Measurements from ENCODE around the gene PLA1A.

PLA1A gene

DNA sequence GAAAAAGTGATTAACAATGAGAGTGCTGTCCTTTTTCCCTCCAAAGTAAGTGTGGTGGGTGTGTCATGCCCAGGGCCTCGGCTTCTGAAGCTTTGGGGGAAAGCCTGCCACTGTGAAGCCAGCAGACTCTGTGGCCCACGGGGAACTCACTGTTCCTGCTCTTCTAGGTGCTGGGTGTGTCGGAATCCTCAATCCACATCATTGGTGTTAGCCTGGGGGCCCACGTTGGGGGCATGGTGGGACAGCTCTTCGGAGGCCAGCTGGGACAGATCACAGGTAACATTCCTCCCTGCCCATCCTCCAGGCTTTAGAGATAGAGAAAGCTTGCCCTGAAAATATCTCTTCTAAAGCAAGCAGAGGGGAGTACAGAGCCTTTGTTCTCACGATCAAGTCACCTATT lies 11.6 kb downstream of the PLA1A start:
- no peak for DNase-seq

DNA sequence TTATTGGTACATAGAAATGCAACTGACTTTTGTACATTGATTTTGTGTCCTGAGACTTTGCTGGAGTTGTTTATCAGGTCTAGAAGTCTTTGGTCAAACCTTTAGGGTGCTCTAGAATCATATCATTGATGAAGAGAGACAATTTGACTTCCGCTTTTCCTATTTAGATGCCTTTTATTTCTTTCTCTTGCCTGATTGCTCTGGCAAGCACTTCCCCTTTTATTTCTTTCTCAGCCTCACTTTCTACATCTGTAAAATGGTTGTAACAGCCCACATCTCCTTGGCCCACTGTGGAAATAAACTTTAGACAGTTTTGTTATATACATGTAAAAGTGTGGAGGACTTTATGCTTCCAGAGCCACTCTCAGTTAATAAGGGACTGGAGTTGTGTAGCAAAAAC lies 14.0 kb downstream of the PLA1A start:
- DNase-seq = no peak

DNA sequence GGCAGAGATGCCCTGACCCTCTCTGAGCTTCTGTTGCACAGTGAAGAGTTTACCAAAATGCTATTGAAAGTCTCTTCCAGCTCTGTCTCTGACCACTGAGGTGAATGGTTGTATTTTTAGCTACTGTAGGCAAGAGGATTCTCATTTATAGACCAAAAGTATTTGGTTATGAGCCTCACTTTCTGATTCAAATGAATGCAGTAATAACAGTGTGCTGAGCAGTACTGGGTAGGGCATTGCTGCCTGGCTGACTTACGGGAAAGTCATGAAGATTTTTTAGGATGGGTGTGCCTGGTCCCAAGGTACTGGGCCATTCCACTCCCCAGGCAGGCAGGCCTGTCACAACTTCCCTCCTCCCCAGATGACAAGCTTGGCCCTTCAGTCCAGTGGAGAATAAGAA lies 15.5 kb downstream of the PLA1A start:
- DNase-seq = no peak

DNA sequence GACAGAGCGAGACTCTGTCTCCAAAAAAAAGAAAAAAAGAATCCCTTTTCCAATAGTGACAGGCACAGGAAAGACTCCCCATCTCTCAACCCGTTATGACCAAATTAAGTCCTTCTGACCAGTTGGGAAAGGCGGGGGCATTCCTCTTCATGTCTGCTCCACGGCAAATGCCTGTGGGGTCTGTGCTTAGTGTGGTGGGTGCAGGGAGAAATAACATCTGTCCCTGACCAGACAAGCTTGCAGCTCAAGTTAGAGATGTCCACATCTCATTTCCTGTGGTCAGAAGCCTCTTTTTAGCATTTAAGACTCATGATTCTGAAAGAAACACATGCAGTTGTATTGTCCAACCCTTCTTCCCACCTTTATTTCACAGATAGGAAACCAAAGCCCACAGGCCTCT lies 16.2 kb downstream of the PLA1A start:
- DNase-seq = no peak

DNA sequence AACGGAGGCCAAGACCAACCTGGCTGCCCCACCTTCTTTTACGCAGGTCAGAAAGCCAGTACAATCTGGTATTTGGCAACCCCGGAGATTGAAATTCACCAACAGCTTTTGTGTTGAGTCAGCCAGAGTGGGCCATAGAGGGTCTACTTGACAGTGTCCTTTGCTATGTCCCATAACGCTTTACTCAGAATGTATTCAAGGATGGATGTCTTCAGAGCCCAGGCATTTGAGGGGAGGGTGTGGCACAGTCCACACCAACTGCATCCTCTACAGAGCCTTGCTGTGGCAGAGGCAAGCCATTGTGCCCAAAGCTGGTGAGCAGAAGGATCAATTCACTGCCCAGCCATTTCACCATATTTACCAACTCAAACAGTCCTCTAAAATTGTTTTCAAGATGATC lies 18.4 kb downstream of the PLA1A start:
- no peak for DNase-seq

DNA sequence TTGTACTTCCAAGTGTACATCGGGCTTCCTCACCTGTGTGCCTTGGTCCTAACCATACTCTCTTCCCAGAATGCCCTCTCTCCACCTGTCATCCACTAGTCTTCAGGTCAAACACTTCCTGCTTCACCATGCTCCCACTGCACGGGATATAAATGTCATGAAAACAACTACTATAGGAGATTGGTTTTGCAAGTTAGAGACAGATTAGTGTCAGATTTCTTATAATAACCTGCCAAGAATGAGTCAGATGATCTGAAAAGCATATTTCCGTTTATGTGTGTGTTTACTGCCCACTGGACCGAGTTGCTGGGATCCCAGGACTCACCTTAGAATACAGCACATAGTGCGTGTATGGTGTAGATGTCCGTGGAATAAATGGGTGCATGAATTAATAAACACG lies 21.4 kb downstream of the PLA1A start:
- DNase-seq = no peak

DNA sequence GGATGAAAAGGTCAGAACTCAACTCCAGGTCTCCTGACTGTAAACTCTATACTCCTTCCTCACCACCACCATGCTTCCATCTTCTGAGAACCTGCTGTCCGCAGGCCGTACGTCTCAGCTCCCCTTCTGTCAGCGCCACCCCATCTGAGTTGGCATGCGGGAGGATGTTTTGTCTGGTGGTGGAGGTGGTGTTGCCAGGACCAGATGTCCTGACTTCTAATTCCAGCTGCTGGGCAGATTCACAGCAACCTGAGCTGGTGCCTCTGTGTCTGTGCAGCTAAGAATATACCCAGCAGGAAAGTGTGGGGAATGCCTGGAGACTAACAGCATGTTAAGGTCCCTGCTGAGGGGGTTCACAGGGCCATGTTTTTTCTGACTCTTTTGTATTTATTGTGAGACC lies 23.2 kb downstream of the PLA1A start:
- DNase-seq = no peak

DNA sequence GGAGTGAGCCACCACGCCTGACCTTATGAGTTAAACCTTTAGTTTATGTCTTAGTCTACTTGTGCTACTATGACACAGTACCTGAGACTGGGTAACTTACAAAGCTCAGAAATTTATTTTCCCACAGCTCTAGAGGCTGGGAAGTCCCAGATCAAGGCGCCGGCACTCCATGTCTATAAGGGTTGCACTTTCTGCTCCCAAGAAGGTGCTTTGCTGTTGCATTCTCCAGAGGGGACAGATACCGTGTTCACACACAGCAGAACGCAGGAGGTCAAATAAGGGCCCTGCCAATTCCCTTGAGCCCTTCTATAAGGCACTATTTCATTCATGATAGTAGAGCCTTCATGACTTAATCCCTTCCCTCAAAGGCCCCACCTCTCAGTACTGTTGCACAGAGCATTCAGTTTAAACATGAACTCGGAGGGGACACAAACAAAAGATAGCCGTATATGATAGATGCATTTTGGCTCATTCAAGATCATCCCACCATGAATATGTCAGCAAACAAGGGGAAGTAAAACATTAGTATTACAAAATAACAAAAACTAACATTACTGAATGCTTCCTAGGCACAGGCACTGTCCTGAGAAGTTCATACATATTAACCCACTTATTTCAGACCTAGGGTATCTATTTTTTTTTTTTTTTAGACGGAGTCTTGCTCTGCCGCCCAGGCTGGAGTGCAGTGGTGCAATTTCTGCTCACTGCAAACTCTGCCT lies 26.5 kb downstream of the PLA1A start:
- no peak for DNase-seq

DNA sequence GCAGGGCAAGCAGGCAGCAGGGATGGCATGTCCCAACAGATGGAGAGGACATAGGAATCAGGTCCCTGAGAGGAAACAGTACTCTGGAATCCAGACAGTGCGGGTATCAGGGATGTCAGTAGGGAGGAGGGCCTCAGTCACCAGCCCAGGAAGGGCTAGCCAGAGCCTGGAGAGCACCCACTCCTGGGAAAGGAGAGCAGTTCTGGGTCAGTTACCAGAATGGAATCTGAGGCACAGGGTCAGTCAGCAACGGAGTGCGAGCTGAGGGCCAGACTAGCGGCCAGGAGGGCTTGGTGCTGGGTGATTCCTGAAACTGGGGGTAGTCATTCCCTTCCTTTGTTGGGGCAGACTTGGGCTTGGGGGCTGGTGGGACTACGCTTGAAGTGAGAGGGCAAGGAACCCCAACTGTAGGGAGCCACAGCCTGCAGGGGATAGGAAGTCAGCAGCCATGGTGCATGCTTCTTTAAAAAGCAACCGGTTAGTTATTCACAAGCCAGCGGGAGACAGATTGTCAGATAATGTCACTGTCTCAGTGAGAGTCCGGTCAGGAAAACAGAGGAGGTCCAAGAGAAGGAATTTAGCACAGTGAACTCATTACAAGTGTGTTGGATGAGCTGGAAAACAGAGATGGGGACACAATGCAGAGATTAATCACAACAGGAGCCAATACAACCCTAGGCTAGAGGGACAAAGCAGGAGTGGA lies 27.9 kb downstream of the PLA1A start:
- no peak for DNase-seq

DNA sequence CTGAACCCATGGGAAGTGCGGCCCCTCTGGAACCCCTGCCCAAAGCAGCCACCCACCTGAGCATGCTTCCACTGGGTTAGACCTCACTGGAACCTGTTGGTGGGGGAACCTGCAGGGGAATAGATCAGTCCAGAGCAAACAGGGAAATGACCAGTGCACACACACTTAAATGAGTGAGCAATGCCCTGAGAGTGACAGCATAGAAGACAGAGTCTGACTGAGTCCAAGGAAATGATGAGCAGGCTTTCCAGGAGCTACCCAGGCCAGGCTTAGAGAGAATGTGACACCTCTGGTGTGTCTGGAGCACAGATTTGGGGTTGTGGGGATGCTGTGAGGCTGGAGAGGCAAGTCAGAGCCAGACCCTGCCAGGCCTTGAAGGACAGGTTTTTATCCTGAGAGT lies 28.5 kb downstream of the PLA1A start:
- no peak for DNase-seq

DNA sequence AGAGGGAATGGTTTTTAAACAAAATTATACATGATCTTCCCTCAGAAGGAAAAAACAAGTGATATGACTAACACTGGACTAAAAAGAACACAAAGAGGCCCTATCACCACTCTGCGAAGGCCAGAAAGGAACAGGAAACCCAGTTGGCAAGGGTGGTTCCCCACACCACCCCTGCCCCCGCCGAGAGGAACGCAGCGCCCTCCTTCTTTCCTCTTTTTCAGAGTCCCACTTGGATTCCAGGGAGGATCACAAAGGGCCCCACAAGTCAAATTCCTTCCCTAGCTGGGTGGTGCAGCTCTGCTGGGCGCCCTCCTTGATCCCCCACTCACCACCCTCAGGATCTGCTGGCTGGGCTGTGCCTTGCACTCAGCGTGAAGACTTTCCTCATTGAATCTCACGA lies 29.8 kb downstream of the PLA1A start:
- no peak for DNase-seq

DNA sequence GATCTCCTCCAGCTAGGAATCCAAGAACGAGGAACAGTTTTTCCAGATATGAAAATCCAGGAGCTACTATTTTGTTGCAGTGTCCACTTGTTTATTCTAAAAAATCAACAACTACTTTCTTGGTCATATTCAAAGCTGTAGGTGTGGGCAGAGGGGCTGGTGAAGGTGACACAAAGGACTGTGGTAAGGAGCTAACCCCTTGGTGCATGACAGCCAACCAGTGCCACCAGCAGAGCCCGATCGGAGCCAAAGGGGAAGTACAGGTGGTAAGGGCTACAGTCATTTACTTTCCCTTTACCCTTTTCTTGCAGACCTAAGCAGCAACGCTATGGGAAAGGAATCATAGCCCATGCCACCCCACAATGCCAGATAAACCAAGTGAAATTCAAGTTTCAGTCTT lies 30.7 kb downstream of the PLA1A start:
- no peak for DNase-seq

DNA sequence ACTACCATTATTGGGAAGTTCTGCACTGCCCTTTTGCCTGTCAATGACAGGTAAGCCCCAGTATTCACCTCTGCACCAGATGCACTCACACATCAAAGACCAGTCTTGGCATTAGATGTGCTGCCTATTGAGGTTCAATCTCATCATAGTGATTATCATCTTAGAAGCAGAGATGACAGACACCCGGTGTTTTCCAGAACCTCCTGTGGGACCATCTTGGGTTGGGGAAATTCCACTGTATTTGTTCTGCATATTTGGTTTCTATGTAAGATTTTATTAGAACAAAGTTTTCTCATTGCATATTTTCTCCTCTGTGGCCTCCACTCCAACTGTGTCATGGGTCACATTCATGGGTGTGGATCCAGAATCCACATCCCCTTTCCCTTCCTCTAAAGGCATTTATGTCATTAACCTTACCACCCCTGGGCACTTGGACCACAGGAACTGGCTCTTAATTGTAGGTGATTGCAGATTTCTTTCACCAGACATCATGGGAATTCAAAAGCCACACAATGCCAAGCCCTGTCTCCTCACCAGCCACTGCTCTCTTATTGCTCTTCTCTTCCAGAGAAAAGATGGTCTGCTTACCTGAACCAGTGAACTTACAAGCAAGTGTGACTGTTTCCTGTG lies 31.2 kb downstream of the PLA1A start:
- no peak for DNase-seq

DNA sequence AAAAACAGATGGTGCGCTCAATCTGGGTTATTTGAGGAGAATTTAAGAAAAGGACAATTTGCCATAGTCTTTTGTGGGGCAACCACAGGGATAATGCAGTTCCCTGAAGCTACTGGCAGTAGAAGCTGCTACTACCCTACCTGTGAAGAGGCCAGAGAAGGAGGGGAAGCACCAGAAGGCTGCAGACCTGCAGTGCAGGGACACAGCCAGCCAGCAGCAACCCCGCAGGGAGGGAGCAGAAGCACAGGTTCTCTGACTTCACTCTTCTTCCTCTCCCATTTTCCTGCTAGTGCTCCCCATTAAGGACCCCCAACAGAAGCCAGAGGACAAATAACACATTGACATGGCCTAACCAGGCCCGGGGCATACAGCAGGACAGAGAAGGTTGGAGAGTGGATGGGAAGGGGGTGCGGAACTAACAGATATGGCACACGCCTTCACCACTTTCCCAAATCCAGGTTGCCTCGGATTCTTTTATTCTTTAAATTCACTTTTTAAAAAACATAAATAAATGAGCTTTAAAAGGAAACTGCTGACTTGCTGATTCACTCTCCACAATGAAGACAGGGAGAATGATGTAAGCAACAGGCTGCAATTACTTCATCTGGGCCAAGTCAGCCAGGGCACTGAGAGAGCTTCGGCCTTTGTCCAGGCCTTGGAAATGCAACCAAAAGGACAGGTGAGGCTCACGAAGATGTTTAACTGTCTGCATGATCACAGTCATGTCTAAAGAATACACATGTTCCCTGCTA lies 32.6 kb downstream of the PLA1A start:
- DNase-seq = no peak

DNA sequence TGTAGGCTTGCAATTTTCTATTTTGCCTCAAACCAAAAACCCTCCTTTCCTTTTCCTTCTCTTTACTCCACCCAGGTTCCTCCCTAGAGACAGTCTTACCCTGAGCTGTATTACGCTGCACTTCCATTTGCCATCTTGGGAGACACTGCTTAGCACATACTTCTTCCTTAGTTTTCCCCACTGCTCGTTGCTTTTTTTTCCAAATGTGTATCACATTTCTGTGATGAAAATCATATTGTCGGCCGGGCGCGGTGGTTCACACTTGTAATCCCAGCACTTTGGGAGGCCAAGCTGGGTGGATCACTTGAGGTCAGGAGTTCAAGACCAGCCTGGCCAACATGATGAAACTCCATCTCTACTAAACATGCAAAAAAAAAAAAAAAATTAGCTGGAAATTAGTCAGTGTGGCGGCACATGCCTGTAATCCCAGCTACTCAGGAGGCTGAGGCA lies 33.2 kb downstream of the PLA1A start:
- no peak for DNase-seq

DNA sequence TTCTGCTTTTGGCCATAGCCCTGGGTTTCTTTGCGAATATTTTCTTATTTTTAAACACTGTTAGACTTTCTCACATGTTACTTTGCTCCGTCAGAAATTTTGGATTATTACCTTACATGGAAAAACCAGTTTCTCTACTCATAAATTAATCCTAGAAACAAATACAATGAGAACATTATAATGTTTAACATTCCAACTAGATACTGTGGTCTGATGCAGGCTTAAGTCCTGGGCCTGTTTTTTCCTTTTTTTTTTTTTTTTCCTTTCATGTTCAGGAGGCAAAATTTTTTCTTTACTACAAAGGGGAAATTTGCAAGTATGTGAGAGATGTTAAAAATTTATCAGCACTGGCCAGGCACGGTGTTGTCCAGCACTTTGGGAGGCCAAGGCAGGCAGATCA lies 33.8 kb downstream of the PLA1A start:
- no peak for DNase-seq

DNA sequence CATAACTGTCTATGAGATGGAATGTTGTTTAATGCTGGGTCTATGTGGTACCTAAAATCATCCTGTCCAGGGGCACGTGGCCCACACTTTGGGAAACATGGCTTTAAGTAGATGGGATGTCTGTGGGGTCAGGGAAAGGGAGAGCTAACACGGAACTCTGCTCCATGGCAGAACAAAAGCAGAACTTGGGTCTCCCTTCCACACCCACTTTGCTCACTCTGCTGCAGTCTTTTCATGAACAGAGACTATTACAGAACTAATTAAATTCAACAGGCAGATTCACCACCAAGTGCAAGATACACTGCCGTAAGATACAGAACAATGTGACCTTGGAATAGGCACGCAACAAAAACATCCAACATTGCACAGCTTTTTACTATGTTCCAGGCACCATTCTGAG lies 34.5 kb downstream of the PLA1A start:
- DNase-seq = no peak

DNA sequence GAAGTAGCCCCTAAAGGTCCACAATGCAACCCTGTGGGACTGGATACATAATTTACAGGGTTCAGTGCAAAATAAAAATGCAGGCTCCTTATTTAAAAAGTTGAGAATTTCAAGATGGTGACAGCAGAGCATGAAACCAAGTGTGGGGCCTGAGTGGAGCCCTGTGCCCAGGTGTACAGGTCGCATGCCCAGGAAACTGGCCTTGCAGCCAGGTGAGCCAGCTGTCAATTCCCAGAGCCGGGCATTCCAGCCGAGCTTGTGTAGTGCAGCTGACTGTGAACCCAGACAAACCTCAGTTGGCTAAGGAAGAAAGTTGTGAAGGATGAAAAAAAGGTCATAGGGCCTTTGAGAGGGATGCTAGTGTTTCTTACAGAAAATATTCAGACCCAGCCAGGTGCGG lies 35.1 kb downstream of the PLA1A start:
- DNase-seq = no peak

DNA sequence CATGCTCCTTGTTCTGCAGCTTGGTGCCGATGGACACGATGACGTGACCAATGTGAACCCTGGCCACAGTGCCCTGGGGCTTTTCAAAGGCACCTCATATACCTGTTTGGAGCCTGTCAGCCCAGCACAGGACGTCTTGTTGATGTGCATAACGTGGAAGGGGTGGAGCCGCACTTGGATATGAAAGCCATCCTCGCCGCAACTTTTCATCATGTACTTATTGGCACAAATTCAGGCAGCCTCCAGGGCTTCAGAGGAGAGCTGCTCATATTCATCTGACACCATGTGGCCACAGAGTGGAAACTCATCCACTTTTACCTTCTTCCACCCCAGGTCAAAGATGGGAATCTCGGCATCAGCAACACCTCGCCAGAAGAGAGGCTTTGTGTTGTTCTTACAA lies 38.0 kb downstream of the PLA1A start:
- DNase-seq = no peak

DNA sequence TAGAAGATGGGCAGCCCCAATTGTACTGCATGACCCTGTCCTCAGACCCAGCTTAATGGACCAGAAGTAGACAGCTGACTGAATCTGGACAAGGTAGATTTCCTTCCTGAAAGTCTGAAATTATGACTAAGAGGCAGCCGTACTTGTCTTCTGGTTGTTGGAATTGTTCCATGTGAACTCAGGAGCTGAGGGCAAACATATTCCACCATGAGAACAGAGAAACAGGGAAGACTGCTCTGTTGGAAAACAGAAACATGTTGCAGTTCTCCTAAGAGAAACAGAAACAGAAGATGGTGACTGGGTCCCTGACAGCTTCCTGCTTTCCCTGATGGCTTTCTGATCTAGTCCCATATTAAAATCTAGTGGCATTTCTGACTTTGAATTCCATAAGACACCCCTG lies 38.6 kb downstream of the PLA1A start:
- no peak for DNase-seq

DNA sequence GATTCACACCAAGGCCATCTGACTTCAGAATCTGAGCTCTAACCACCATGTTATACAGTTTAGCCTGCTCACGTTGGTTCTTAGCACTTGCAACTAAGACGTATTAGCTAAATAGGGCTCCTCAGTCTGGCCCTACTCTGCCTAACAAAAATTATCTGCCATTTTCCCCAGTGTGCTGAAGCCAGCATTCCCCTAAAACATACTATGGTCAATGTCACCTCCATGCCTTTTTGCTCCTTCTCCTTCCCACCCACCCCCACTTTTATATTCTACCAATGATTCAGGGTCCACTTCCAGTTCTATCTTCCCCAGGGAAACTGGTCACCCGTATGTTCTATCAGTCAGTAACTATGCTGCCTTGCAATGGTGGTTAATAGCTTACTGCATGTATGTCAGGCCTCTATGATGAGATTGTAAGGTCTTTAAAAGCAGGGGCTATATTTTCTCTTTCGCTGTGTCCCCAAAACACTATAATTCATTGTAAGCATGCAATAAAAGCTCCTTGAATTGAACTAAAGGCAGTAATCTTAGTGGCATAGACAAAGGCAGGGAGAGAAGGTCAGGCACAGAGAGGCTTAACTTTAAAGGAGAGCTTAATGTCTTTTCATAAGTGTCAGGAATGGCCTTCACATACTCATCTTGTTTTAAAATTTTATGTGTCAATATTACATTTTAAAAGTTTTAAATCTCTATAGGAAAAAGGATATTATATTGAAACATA lies 39.4 kb downstream of the PLA1A start:
- DNase-seq = no peak

DNA sequence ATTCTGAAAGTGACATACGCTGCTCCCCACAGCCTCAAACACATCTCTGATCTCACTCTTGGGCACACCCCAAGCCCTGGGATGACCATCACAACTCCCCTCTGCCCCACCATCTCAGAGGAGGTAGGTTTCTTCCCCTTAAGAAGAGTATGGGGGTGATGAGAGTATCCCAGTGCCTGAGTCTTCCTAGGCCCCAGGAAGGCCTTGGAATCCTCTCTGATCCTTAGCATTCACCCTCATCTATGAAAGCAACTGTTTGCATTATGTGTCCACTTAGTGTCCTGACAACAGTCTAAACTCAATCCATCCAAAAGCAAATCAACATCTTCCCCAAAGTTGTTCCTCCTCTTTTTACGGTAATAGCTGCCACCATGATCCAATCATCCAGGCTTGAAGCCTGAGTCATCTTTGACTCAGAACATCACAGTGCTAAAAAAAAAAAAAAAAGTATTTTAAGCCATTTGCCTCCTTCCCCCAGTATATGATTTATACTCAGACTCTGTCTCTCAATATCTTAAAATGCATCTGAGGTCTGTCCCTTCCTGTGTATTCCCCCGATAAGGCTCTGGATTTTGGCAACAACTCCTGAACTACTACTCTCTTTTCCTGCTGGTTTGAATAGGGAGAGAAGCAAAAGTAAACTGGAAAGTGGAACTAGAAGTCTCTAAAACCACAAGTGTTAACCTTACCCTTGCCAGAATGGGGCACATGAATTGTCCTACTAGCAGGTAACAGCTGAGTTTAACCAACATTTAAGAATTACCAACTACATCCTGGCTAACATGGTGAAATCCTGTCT lies 40.2 kb downstream of the PLA1A start:
- no peak for DNase-seq
